K562 treated with DMSO at 1 percent for 48 hours (cell line): ENCODE data around the gene TSPY8. TPM values are rescaled to one million over a fixed set of nuclear protein-coding genes. Genes with fewer than 3 reads are reported as not detected.

Experiments
- total RNA-seq: library from RNA; unstranded; fragments of 300-600 nt; gene quantifications from 2 replicates; pipeline ENCODE4 v1.2.3, GENCODE V29; 2022; ENCODE audit warnings: low replicate concordance; ENCODE audit errors: extremely low read depth

TSPY8 gene
- not detected in 2 replicates for total RNA-seq

GRCh38 chrY:9357497-9357896, at the start of gene TSPY8:
TSS of gene TSPY8 (plus strand) at chrY:9357797. CDS start at chrY:9357843, 46 bp downstream.

GRCh38 chrY:9337164-9337563, 20.4 kb upstream of the TSPY8 start, which contains the start of gene TSPY4:
TSS of gene TSPY4 (plus strand) at chrY:9337464. CDS start at chrY:9337510, 46 bp downstream.

GRCh38 chrY:9398121-9398520, 40.5 kb downstream of the TSPY8 start, which contains the start of gene TSPY3:
TSS of gene TSPY3 (plus strand) at chrY:9398421. CDS start at chrY:9398467, 46 bp downstream.

Other genes starting within 250 kb of the TSPY8 start
- not detected in 2 replicates for gene TSPY4, start 20.3 kb upstream of the TSPY8 start, total RNA-seq
- not detected in 2 replicates for gene TSPY3, start 40.6 kb downstream of the TSPY8 start, total RNA-seq
- gene TSPY1, start 109.2 kb downstream of the TSPY8 start, total RNA-seq = not detected in 2 replicates
- not detected in 2 replicates for gene TSPY9, start 129.5 kb downstream of the TSPY8 start, total RNA-seq
- gene TSPY10, start 170.1 kb downstream of the TSPY8 start, total RNA-seq = not detected in 2 replicates